GM18526 (cell line): ENCODE measurements around the gene POLDIP2.

Experiments
- POLR2A ChIP-seq: IDR thresholded peaks from 3 replicates; pipeline ENCODE4 v1.6.1; 2011; ENCODE audit not compliant: insufficient read length; ENCODE audit errors: extremely low read depth

Gene POLDIP2

GRCh38 chr17:28324781-28325180 lies 32.5 kb downstream of the POLDIP2 start:
- TF ChIP-seq POLR2A, result no peak

- TF ChIP-seq POLR2A, result no peak
Measured at GRCh38 chr17:28324267-28324745, 33.0 kb downstream of the POLDIP2 start.

- TF ChIP-seq POLR2A, result no peak
Measured at GRCh38 chr17:28320215-28321061, 36.9 kb downstream of the POLDIP2 start.

GRCh38 chr17:28319598-28319935 lies 37.8 kb downstream of the POLDIP2 start:
- no peak for TF ChIP-seq POLR2A

- TF ChIP-seq POLR2A, result peak; percentile 82
Measured at GRCh38 chr17:28318759-28319597, 38.3 kb downstream of the POLDIP2 start, which contains the start of gene TMEM97. Gene TMEM97, plus strand, starts transcription at chr17:28319200. Its CDS starts 40 bp downstream, at chr17:28319240.

- no peak for TF ChIP-seq POLR2A
Measured at GRCh38 chr17:28317966-28318758, 39.2 kb downstream of the POLDIP2 start.

GRCh38 chr17:28317099-28317965 lies 40.0 kb downstream of the POLDIP2 start:
- TF ChIP-seq POLR2A, result no peak

GRCh38 chr17:28315846-28316705 lies 41.3 kb downstream of the POLDIP2 start:
- no peak for TF ChIP-seq POLR2A

GRCh38 chr17:28313841-28314240 lies 43.5 kb downstream of the POLDIP2 start:
- no peak for TF ChIP-seq POLR2A

- TF ChIP-seq POLR2A, result no peak
Measured at GRCh38 chr17:28306954-28307401, 50.3 kb downstream of the POLDIP2 start.

- no peak for TF ChIP-seq POLR2A
Measured at GRCh38 chr17:28298449-28298848, 58.9 kb downstream of the POLDIP2 start.
